GM23338 (cell line): ENCODE results near the gene PUM1.

Experiments
- CREB1 ChIP-seq: fragments of 250-450 bp; sonication (Bioruptor Pico); IDR thresholded peaks from 2 replicates; pipeline ENCODE4 v1.5.0; 2020; ENCODE audit warnings: low read depth, mild to moderate bottlenecking, moderate library complexity
- CTCF ChIP-seq, 2 experiments: fragments of 200-600 bp in 1 of 2; sonication (generic) in 1 of 2; conservative IDR thresholded peaks; 2 replicates each; pipeline versions ENCODE4 v1.5.1 to v1.6.1; 2016 to 2017; ENCODE audit warnings: antibody characterized with exemption in 2 of 2, low read depth in 2 of 2, mild to moderate bottlenecking in 2 of 2, moderate library complexity in 1 of 2
- EZH2 ChIP-seq: fragments of 200-600 bp; sonication (generic); IDR thresholded peaks from one replicate; pipeline ENCODE4 v1.8.0; 2017; ENCODE audit warnings: antibody characterized with exemption, mild to moderate bottlenecking, low read depth; ENCODE audit not compliant: unreplicated experiment
- EZH2phosphoT487 ChIP-seq: fragments of 200-600 bp; sonication (generic); IDR thresholded peaks from one replicate; pipeline ENCODE4 v1.8.1; 2018; ENCODE audit warnings: antibody characterized with exemption; ENCODE audit not compliant: unreplicated experiment
- JUNB ChIP-seq: IDR thresholded peaks from one replicate; pipeline ENCODE4 v1.6.1; 2016; ENCODE audit warnings: antibody characterized with exemption; ENCODE audit not compliant: unreplicated experiment
- NANOG ChIP-seq: IDR thresholded peaks from 2 replicates; pipeline ENCODE4 v1.6.1; 2016; ENCODE audit warnings: antibody characterized with exemption, borderline replicate concordance
- POLR2AphosphoS5 ChIP-seq: IDR thresholded peaks from 2 replicates; pipeline ENCODE4 v1.6.1; 2016; ENCODE audit warnings: antibody characterized with exemption, low read depth
- REST ChIP-seq: IDR thresholded peaks from one replicate; pipeline ENCODE4 v1.6.1; 2018; ENCODE audit warnings: antibody characterized with exemption; ENCODE audit not compliant: unreplicated experiment
- STAT1 ChIP-seq: IDR thresholded peaks from one replicate; pipeline ENCODE4 v1.6.1; 2016; ENCODE audit warnings: antibody characterized with exemption; ENCODE audit not compliant: unreplicated experiment
- ZNF114 ChIP-seq: fragments of 250-450 bp; sonication (Bioruptor Pico); IDR thresholded peaks from 2 replicates; pipeline ENCODE4 v1.5.0; 2020; ENCODE audit warnings: mild to moderate bottlenecking, moderate library complexity
- ZNF331 ChIP-seq: fragments of 250-450 bp; sonication (Bioruptor Pico); IDR thresholded peaks from 2 replicates; pipeline ENCODE4 v1.5.0; 2020; ENCODE audit warnings: low read depth, mild to moderate bottlenecking, moderate library complexity
- ZNF462 ChIP-seq: fragments of 250-450 bp; sonication (Bioruptor Pico); IDR thresholded peaks from 2 replicates; pipeline ENCODE4 v1.5.0; 2020; ENCODE audit warnings: mild to moderate bottlenecking, moderate library complexity

GRCh38 chr1:31040038-31040437, 25.5 kb downstream of the PUM1 start:
- no peak for TF ChIP-seq EZH2
- TF ChIP-seq CTCF (conservative IDR thresholded peaks at IDR 0.05; ENCODE audit: low read depth in 2 of 2): no peak
- no peak for TF ChIP-seq EZH2phosphoT487
- no peak for TF ChIP-seq NANOG
- TF ChIP-seq REST: no peak
- no peak for TF ChIP-seq POLR2AphosphoS5
- TF ChIP-seq ZNF114 (CRISPR knock-in tag): no peak
- no peak for TF ChIP-seq JUNB
- TF ChIP-seq CREB1 (CRISPR knock-in tag): no peak
- TF ChIP-seq ZNF462: no peak
- TF ChIP-seq STAT1: no peak
- no peak for TF ChIP-seq ZNF331
